22Rv1 (cell line): ENCODE measurements around the gene SORCS2.

Experiments
- CTCF ChIP-seq: fragments of 450-650 bp; IDR thresholded peaks from 2 replicates; pipeline ENCODE4 v1.5.1; 2017; ENCODE audit warnings: mild to moderate bottlenecking
- ZFX ChIP-seq: fragments of 450-650 bp; IDR thresholded peaks from 2 replicates; pipeline ENCODE4 v1.6.1; 2017; ENCODE audit warnings: antibody characterized with exemption, borderline replicate concordance

- TF ChIP-seq CTCF, result no peak
- no peak for TF ChIP-seq ZFX
Measured at GRCh38 chr4:7338059-7338452, 145.7 kb downstream of the SORCS2 start.
